GM12892 (cell line): ENCODE measurements around the gene TCTN3.

ENCODE experiments used
- DNase-seq: peaks from one replicate; pipeline ENCODE4 v3.0.0; 2011; ENCODE audit not compliant: insufficient read length
- FAIRE-seq: peaks from 2 replicates; lab custom pipeline; 2011; peaks lifted over from hg19 to GRCh38; lab: Jason Lieb, UNC
- POLR2A ChIP-seq: IDR thresholded peaks from 2 replicates; pipeline ENCODE4 v1.6.1; 2011; ENCODE audit warnings: low read depth, low read length, control low read depth
- POLR2AphosphoS5 ChIP-seq: IDR thresholded peaks from 2 replicates; pipeline ENCODE4 v1.6.1; 2011; ENCODE audit warnings: low read depth, low read length, control low read depth
- TAF1 ChIP-seq: IDR thresholded peaks from 2 replicates; pipeline ENCODE4 v1.6.1; 2011; ENCODE audit warnings: low read depth, mild to moderate bottlenecking, control low read depth, low read length, borderline replicate concordance

The TCTN3 gene

DNA sequence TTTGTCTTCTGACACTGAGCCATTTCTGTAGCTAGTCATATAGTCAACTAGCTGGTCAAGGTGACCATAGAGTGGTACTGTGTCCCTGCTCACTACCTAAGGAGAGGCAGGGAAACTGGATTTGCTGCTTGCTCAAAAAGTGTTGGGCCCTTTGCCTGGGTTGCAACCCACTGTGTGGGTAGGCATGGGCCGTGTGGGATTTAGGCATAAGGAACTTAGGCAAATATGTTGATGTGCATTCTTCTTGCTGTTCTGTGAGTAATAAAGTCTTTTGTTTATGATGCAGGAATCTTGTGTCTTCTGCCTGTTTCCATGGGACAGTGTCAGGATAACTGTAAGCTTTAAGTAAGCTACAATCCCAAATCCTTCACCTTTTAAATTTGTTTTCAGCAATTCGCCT, 23.1 kb upstream of the TCTN3 start:
- no peak for TF ChIP-seq POLR2AphosphoS5
- no peak for TF ChIP-seq POLR2A
- no peak for TF ChIP-seq TAF1
- DNase-seq: no peak
- no peak for FAIRE-seq

DNA sequence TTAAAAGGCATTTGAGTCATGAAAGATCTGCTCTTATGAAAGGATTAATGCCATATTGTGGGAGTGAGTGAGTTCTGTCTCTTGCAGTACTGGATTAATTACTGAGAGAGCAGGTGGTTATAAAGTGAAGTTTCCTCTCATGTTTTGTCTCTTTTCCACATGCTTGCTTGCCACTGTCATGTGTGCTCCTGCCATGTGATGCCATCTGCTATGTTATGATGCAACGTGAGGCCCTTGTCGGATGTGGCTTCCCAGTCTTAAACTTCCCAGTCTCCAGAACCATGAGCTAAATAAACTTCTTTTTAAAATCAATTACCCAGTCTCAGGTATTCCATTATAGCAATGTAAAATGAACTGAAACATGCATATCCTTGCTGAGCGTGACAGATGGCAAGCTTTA, 22.7 kb upstream of the TCTN3 start:
- DNase-seq (no peak), FAIRE-seq (no peak)
- TF ChIP-seq TAF1 (no peak), POLR2AphosphoS5 (no peak), POLR2A (no peak)

GRCh38 chr10:95711492-95711891, 17.8 kb upstream of the TCTN3 start:
- DNase-seq (no peak), FAIRE-seq (no peak)
- TF ChIP-seq TAF1 (no peak), POLR2A (no peak), POLR2AphosphoS5 (no peak)

GRCh38 chr10:95706990-95707389, 13.3 kb upstream of the TCTN3 start:
- FAIRE-seq (no peak), DNase-seq (no peak)
- TF ChIP-seq POLR2A (no peak), TAF1 (no peak), POLR2AphosphoS5 (no peak)

- DNase-seq (no peak), FAIRE-seq (no peak)
- TF ChIP-seq POLR2AphosphoS5 (no peak), POLR2A (no peak), TAF1 (no peak)
These were observed 12.8 kb upstream of the TCTN3 start for GRCh38 chr10:95706573-95706972.

- no peak for FAIRE-seq
- no peak for DNase-seq
- TF ChIP-seq TAF1 (no peak), POLR2A (no peak)
These were observed 4.7 kb upstream of the TCTN3 start for GRCh38 chr10:95698415-95698814.

- TF ChIP-seq POLR2AphosphoS5 (no peak), TAF1 (no peak), POLR2A (no peak)
- FAIRE-seq (peak; percentile 78), DNase-seq (no peak)
These were observed 3.7 kb upstream of the TCTN3 start for GRCh38 chr10:95697429-95697828.

DNA sequence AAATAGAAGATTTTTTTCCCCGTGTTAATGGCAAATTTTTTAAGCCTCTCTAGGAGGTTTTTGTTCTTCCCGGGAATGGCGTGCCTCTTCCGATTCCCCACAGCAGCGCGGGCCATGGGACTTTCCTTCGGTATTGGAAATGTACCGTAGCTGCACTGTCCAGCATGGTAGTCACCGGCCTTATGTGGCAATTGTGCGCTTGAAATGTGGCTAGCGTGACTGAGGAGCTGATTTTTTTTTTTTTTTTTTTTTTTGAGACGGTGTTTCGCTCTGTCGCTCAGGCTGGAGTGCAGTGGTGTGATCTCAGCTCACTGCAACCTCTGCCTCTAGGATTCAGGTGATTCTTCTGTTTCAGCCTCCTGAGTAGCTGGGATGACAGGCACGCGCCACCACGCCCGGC, 938 bp upstream of the TCTN3 start:
- FAIRE-seq (no peak), DNase-seq (no peak)
- TF ChIP-seq POLR2AphosphoS5 (no peak), TAF1 (no peak)

DNA sequence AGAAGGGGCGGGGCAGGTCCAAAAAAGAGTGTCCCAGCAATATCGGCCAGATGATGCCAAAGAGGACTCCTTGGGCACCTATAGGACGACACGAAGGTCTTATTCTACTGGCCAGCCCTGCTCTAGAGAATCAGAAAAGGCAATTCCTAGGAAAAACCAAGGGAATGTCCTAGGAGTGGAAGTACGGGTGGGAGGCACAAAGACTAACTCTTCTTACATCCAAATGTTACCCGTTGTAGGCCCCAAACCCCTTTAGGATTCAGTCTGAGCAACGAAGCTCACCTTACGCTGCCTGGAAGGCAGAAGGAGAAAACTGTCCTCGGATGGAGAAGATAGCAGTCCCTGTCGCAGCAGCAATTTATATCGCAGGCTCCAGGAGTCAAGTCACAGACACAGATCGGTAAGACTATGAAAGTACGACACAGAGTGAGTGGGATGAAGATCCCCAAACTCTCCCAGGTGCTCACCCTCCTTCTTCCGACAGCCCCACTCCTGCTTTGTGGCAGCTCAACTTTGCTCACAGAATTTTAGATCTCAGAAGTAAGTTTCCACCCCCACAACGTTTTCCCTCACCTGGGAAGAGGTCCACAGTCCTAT, 558 bp downstream of the TCTN3 start:
- FAIRE-seq (peak; percentile 83), DNase-seq (no peak)

DNA sequence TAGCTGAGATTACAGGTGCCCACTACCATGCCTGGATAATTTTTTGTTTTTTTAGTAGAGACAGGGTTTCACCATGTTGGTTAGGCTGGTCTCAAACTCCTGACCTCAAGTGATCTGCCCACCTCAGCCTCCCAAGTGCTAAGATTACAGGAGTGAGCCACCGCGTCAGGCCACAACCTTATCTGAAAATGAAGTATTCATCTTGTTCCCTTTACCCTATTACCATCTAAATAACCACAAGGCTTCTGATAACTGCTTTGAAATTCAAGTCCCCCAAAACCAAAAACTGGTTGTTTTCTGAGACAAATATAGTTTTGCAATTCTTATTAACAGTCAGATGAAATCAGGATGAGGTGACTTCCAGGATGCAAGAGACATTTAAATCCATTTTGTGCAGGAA, 2.4 kb downstream of the TCTN3 start:
- FAIRE-seq: no peak
- TF ChIP-seq TAF1 (no peak), POLR2A (no peak), POLR2AphosphoS5 (no peak)

More for the DNA sequence above, 558 bp downstream of the TCTN3 start:
- no peak for TF ChIP-seq TAF1
- no peak for TF ChIP-seq POLR2A
- TF ChIP-seq POLR2AphosphoS5: no peak

DNA sequence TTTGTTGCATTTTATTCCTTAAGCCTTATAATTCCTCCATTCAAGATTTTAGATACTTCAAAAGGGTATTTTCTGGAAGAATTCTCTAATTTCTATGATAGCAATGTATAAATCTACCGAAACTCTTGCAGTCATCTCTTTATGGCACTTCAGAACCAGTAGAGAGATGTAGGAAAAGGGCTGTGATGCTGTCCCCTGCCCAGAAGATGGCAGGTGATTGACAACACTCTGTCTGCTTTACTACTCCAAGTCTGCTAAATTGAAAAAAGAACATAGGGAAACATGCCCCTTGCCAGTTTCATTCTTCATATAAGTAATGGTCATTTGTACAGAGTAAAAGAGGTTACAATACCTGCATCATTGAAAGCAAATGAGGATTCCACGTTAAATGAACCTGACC, 5.1 kb downstream of the TCTN3 start:
- no peak for DNase-seq
- peak; percentile 71 for FAIRE-seq
- no peak for TF ChIP-seq POLR2A
- no peak for TF ChIP-seq TAF1

More for the DNA sequence above, 2.4 kb downstream of the TCTN3 start:
- DNase-seq: no peak

DNA sequence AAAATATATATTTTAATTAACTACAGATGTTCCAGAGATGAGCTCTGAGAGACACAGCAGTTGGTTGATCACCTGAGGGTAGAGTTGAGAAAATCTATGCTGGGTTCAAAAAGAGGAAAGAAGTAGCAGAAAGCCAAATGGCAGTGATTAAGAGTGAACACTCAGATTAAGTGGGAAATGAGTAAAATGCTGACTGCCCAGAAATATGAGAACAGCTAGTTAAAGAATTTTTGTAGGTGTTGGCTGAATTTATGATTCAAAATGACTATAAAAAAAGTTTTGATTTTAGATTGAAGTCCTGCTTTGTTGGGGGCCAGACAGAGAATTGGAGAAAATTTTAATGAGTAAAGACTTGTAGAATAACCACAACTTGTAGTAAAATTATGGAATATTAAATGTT, 9.8 kb downstream of the TCTN3 start:
- TF ChIP-seq TAF1: no peak
- TF ChIP-seq POLR2AphosphoS5: no peak
- FAIRE-seq: no peak
- DNase-seq: no peak
